ENCODE measurements around the gene CAPS. TPM values are rescaled to one million over a fixed set of nuclear protein-coding genes. Genes with fewer than 3 reads are reported as not detected.

CAPS gene
- 10 to 100 TPM in 2 of 3 donors, 1 to 10 TPM in 1; 9.4 to 19.0 (median 16.4) TPM for total RNA-seq

DNA sequence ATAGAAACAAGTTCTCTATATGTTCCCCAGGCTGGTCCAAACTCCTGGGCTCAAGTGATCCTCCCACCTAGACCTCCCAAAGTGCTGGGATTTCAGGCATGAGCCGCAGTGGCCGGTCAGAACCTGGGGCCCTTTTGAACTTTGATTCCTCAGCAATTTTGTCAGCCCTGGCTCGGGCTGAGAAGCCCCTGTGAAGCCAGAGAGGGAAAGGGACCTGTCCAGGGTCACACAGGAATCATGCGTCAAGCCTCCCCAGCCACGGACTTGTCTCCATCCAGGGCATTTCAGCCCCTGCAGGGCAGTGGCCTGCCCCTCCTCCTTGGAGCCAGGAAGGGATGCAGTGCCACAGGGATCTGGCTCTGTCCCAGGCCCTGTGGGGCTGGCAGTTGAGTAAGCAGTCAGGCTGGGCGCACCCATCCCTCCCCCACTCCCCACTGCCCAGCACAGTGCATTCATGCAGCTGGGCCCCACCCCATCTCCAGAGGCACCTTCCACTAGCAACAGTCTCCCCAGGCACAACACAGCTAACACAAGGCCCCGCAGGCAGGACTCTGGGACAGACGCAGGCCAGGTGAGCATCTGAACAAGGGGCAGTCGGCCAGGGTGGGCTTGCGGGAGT is at the start of gene CAPS:
Gene CAPS (plus strand): TSS at position 516 of the 619 bp plus-strand sequence. CDS start 153 bp downstream, outside the sequence.
- peak within 1 kb of the TSS; percentile 67 to 72 for H3K27ac ChIP-seq
- peak; percentile 37 to 63 for DNase-seq (ENCODE audit: low spot score in 2 of 2)
- H3K4me1 ChIP-seq = peaks cover 12 to 17% of the 10 kb centered on the region in 2 donors

DNA sequence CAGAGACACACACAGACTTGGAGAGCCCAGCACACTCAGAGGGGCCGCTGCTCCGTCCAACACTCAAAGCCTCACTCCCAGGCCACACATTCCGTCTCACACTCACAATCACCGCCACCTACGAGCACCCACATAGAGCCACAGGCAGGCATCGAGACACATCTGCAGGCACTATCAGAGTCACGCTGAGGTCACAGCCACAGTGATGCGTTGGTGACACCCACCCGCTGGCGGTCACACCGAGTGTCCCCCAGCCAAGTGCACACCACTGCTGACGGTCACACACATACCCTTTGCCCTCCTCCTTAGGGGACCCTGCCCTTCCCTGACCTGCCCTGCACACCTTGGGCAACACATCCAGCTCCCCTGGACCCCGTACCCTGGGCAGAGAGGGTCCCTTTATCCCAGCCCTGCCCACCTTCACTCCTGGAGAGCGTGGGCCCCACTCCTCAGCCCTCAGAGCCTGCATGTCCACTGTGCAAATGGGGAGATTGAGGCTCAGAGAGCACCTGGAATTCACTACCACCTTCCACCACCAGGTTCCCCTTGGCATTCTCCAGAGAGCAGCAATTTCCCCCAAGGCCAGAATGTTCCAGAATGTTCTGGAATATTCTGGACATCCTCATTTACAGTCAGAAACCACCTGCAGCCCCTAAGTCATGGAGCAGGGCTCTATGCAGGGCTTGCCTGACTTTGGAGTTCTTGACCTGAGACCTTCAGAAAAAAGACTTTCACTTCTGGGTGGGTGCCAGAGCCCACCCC is 49.1 kb upstream of the CAPS start:
- H3K9me3 ChIP-seq = no peaks in the 10 kb centered on the region
- no peaks in the 10 kb centered on the region for H3K36me3 ChIP-seq
- H3K27me3 ChIP-seq = no peaks in the 10 kb centered on the region
- intact Hi-C loops (cut with DNase I; ENCODE audit: low total_unique reads) = no loop called here
- H3K4me3 ChIP-seq = no peak overlapping the region
- H3K4me1 ChIP-seq = no peaks in the 10 kb centered on the region
- DNase-seq (ENCODE audit: low spot score in 2 of 2) = no peak
- no peak overlapping the region for H3K27ac ChIP-seq
- TF ChIP-seq POLR2A (IDR thresholded peaks at IDR 0.05) = no peak
- TF ChIP-seq POLR2AphosphoS5 (IDR thresholded peaks at IDR 0.05) = no peak
- TF ChIP-seq, protein P1, sequence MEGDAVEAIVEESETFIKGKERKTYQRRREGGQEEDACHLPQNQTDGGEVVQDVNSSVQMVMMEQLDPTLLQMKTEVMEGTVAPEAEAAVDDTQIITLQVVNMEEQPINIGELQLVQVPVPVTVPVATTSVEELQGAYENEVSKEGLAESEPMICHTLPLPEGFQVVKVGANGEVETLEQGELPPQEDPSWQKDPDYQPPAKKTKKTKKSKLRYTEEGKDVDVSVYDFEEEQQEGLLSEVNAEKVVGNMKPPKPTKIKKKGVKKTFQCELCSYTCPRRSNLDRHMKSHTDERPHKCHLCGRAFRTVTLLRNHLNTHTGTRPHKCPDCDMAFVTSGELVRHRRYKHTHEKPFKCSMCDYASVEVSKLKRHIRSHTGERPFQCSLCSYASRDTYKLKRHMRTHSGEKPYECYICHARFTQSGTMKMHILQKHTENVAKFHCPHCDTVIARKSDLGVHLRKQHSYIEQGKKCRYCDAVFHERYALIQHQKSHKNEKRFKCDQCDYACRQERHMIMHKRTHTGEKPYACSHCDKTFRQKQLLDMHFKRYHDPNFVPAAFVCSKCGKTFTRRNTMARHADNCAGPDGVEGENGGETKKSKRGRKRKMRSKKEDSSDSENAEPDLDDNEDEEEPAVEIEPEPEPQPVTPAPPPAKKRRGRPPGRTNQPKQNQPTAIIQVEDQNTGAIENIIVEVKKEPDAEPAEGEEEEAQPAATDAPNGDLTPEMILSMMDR (IDR thresholded peaks at IDR 0.05) = peak in 1 of 3 donors; percentile 35

More for the DNA sequence above, at the start of gene CAPS:
- no peaks in the 10 kb centered on the region for H3K36me3 ChIP-seq
- H3K27me3 ChIP-seq = no peaks in the 10 kb centered on the region
- H3K9me3 ChIP-seq = no peaks in the 10 kb centered on the region
- TF ChIP-seq, protein P1 (IDR thresholded peaks at IDR 0.05) = no peak
- TF ChIP-seq POLR2AphosphoS5 (IDR thresholded peaks at IDR 0.05) (no peak), POLR2A (IDR thresholded peaks at IDR 0.05) (no peak)
- intact Hi-C loops (cut with DNase I; ENCODE audit: low total_unique reads) = loop anchor here (5.0 kb wide), 1 partner anchor 833 kb away; no protein-coding TSS in a partner anchor
- peak within 1 kb of the TSS; percentile 0 to 44 (median 18) for H3K4me3 ChIP-seq

DNA sequence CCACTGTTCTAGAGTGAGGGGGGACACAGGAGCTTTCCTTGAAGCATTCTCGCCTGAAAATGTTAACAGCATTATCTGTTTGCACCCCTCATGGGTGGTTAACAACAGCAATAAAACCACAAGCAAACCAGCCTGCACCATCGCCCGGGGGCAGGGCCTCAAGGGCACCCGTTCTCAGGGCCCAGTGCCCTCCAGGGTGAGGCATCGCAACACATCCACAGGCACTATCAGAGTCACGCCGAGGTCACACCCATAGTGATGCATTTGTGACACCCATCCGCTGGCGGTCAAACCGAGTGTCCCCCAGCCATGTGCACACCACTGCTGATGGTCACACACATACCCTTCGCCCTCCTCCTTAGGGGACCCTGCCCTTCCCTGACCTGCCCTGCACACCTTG is 48.3 kb upstream of the CAPS start:
- H3K4me3 ChIP-seq = no peak overlapping the region
- no peaks in the 10 kb centered on the region for H3K4me1 ChIP-seq
- DNase-seq (ENCODE audit: low spot score in 2 of 2) = no peak
- intact Hi-C loops (cut with DNase I; ENCODE audit: low total_unique reads) = no loop called here
- no peaks in the 10 kb centered on the region for H3K36me3 ChIP-seq
- TF ChIP-seq, protein P1 (IDR thresholded peaks at IDR 0.05) = no peak
- no peak for TF ChIP-seq POLR2AphosphoS5 (IDR thresholded peaks at IDR 0.05)
- TF ChIP-seq POLR2A (IDR thresholded peaks at IDR 0.05) = no peak
- H3K9me3 ChIP-seq = no peaks in the 10 kb centered on the region
- H3K27ac ChIP-seq = no peak overlapping the region
- H3K27me3 ChIP-seq = no peaks in the 10 kb centered on the region

DNA sequence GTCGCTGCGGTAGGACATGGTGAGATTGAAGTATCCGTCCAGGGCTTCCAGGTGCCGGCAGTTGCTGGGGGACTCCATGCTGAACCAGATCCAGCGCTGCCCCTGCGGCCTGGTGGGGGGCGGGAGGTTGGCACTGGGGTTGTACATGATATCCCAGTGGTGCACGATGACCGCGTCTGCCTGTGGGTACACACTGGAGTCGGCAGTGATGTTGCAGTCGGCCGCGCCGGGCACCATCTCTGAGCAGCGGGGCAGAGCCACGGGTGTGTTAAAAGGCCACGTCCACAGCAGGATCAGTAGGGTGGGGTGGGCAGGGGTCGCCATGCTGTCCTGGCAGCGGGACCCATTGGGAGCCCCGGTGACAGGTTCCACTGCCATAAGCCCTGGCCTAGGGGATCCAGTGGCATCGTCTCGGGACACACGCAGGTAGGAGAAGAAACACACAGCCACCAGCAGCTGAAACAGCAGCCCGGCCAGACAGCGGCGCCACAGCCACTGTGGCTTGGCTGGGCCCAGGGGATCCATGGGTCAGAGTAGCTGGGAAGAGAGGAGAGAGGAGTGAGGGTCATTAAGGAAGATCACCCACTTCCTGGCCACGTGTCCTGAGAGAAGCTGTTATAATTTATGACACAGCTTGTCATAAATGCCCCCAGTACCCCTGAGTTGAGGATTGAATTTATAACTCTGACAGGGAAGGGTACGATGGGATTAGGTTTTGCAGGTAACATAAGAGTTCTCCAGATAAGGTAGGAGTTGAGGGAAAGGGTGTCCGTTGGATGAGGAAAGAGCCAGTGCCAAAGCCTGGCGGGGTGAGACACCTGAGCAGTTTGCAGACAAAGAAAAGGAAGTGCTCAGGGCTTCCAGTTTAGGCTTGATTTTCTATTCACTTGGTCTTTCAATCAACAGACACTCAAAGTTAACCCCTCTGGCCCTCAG is 46.6 kb upstream of the CAPS start:
- Histone ChIP-seq H3K27me3 (no peaks in the 10 kb centered on the region), H3K36me3 (no peaks in the 10 kb centered on the region), H3K4me3 (no peak overlapping the region), H3K27ac (no peak overlapping the region), H3K9me3 (no peaks in the 10 kb centered on the region), H3K4me1 (no peaks in the 10 kb centered on the region)
- DNase-seq (ENCODE audit: low spot score in 2 of 2) = no peak
- TF ChIP-seq POLR2AphosphoS5 (IDR thresholded peaks at IDR 0.05) = no peak
- TF ChIP-seq, protein P1 (IDR thresholded peaks at IDR 0.05) = no peak
- TF ChIP-seq POLR2A (IDR thresholded peaks at IDR 0.05) = no peak
- intact Hi-C loops (cut with DNase I; ENCODE audit: low total_unique reads) = no loop called here
